ENCODE measurements around the gene KCNQ1. TPM values are rescaled to one million over a fixed set of nuclear protein-coding genes. Genes with fewer than 3 reads are reported as not detected.

Gene KCNQ1
- total and polyA plus RNA-seq, 8 donors, result 14.0 to 61.1 (median 46.7) TPM

DNA sequence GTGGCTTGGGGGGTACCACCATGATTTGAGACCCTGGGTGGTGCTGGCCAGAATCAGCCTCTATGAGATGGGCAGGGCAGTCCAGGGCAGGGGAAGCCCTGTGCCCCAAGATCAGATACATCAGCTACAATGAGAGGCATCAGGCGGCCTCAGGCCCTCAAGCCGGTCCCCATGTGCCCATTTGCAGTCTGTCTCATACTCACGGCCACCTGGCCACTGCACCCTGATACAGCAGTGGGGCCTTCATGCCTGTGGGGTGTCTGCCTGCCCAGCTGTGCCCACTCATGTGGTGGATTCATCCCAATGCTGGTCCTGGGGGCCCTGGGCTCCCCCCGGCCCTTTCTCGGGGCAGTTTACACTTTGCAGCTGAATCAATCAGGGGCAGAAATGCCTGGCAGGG, 297.4 kb downstream of the KCNQ1 start:
- no peaks in the 10 kb centered on the region for H3K27me3 ChIP-seq
- DNase-seq (peak in 3 of 6 donors; percentile 14 to 66 (median 44)), ATAC-seq (no peak), FAIRE-seq (no peak)
- TF ChIP-seq, protein P1, sequence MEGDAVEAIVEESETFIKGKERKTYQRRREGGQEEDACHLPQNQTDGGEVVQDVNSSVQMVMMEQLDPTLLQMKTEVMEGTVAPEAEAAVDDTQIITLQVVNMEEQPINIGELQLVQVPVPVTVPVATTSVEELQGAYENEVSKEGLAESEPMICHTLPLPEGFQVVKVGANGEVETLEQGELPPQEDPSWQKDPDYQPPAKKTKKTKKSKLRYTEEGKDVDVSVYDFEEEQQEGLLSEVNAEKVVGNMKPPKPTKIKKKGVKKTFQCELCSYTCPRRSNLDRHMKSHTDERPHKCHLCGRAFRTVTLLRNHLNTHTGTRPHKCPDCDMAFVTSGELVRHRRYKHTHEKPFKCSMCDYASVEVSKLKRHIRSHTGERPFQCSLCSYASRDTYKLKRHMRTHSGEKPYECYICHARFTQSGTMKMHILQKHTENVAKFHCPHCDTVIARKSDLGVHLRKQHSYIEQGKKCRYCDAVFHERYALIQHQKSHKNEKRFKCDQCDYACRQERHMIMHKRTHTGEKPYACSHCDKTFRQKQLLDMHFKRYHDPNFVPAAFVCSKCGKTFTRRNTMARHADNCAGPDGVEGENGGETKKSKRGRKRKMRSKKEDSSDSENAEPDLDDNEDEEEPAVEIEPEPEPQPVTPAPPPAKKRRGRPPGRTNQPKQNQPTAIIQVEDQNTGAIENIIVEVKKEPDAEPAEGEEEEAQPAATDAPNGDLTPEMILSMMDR (IDR thresholded peaks at IDR 0.05), result no peak
- WGBS, 2 donors, result 96% methylated on average over 5 of the region's 5 CpGs
- no peaks in the 10 kb centered on the region for H3K36me3 ChIP-seq
- H3K4me1 ChIP-seq, result no peaks in the 10 kb centered on the region
- H3K27ac ChIP-seq, result no peak overlapping the region
- intact Hi-C loops (cut with DNase I), result no loop called here
- no peak overlapping the region for H3K4me3 ChIP-seq
- no peaks in the 10 kb centered on the region for H3K9me3 ChIP-seq

DNA sequence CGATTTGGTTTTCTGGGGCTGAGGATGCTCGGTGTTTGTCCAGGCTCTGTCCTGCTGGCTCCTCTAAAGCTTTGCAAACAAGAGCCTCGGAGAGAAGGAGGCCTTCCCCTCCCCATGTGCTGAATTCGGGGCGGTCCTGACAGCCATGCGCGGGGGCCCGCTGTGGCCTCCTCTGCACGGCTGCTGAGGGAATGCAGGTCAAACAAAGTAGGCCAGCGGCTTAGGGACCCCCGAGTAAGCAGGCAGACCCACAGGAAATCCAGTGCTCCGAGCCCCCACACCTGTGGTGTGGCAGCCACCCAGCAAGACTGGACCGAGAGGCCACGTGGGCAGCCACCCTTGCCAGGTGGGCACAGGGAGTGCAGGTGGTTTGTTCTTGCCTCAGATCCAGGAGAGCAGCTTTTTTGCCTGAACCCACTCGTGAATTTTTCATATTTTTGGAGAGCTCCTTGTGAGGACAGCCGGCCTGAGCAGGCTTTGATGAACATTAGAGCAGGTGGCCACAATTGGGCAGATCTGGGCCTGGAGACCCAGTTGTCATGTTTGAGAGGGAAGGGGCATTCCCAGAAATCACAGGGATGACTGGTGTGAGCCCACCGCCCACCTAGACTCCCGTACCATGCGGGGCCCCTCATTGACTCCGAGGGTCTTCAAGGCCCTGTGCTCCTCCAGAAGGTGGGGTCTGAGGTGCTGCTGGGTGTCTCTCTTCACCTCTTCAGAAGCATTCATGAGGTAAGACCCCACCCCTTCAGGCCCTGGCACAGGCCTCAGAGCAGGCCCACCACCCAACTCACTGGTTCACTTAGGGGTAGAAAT, 298.0 kb downstream of the KCNQ1 start:
- no peaks in the 10 kb centered on the region for H3K4me1 ChIP-seq
- H3K9me3 ChIP-seq, result no peaks in the 10 kb centered on the region
- ATAC-seq (no peak), DNase-seq (peak in 3 of 6 donors; percentile 14 to 45 (median 27)), FAIRE-seq (no peak)
- H3K27ac ChIP-seq, result no peak overlapping the region
- TF ChIP-seq, protein P1 (IDR thresholded peaks at IDR 0.05), result no peak
- H3K27me3 ChIP-seq, result no peaks in the 10 kb centered on the region
- intact Hi-C loops (cut with DNase I), result no loop called here
- WGBS, 2 donors, result 90 to 94% methylated on average over 20 of the region's 20 CpGs
- no peaks in the 10 kb centered on the region for H3K36me3 ChIP-seq
- H3K4me3 ChIP-seq, result no peak overlapping the region

DNA sequence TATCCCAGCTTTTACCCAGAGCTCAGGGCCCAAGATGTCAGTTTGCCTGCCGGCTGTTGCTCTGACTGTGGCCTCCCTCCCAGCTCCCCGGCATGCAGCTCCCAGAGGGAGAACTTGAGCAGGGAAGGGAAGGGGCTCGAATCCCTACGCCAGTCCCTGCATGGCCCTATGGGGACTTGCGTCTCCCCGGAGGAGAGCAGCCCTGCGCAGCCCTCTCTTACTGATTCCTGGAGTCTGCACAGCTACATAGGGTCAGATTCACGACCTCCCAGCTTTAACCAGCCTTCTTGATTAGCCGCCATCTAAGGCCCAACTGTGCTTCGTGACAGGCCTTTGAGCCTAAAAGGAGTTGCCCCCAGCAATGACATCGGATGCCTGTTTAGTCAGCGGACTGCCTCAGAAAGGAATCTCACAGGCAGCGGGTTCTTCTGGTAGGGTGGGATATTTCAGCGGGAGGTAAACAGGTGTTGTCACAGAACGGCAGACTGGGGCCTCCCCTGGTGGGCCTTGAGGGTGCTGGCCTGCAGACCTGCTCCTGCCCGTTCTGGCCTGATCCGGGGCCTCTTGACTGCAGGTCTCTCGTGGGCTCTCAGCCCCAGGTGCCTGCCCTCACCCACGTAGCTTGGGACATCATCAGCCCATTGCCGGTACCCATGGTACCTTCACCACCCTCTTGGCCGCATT, 298.8 kb downstream of the KCNQ1 start:
- Histone ChIP-seq H3K9me3 (no peaks in the 10 kb centered on the region), H3K27me3 (no peaks in the 10 kb centered on the region), H3K4me1 (no peaks in the 10 kb centered on the region), H3K4me3 (no peak overlapping the region), H3K36me3 (no peaks in the 10 kb centered on the region), H3K27ac (no peak overlapping the region)
- intact Hi-C loops (cut with DNase I), result no loop called here
- ATAC-seq, result no peak
- no peak for FAIRE-seq
- WGBS, 2 donors, result 95 to 98% methylated on average over 21 of the region's 21 CpGs
- TF ChIP-seq, protein P1 (IDR thresholded peaks at IDR 0.05), result no peak
- DNase-seq, result peak in 3 of 6 donors; percentile 11 to 45 (median 35)

GRCh38 chr11:2744166-2744565, 299.4 kb downstream of the KCNQ1 start:
- WGBS, 2 donors, result 96% methylated on average over 9 of the region's 9 CpGs
- intact Hi-C loops (cut with DNase I), result no loop called here

More at GRCh38 chr11:2744166-2744565, 299.4 kb downstream of the KCNQ1 start:
- H3K27ac ChIP-seq, result no peak overlapping the region
- no peak overlapping the region for H3K4me3 ChIP-seq
- ATAC-seq (no peak), FAIRE-seq (no peak), DNase-seq (peak in 3 of 6 donors; percentile 4 to 14 (median 13))
- TF ChIP-seq, protein P1 (IDR thresholded peaks at IDR 0.05), result no peak
- H3K9me3 ChIP-seq, result no peaks in the 10 kb centered on the region
- H3K36me3 ChIP-seq, result no peaks in the 10 kb centered on the region
- H3K27me3 ChIP-seq, result no peaks in the 10 kb centered on the region
- no peaks in the 10 kb centered on the region for H3K4me1 ChIP-seq
